Daoy (cell line): ENCODE data around the gene ADH1B. TPM values are rescaled to one million over a fixed set of nuclear protein-coding genes. Genes with fewer than 3 reads are reported as not detected.
"Not testable (repeated sequence)": the region's sequence is repeated elsewhere in the genome, so short reads cannot be mapped to it uniquely, and the experiment has no call there.

Source experiments
- DNase-seq: peaks from one replicate; pipeline ENCODE4 v3.0.0-alpha.2; 2015; ENCODE audit warnings: low read depth
- total RNA-seq: library from RNA; depleted of rRNA; stranded (reverse); fragments of >200 nt; shearing (Covaris generic); gene quantifications from 2 replicates; pipeline ENCODE4 v1.2.3, GENCODE V29; 2014

ADH1B gene
- total RNA-seq, 1 experiment from 2014 or later: not detected

GRCh38 chr4:99324361-99324760 is 3.2 kb upstream of the ADH1B start:
- no peak for DNase-seq

GRCh38 chr4:99323756-99324155 is 2.6 kb upstream of the ADH1B start:
- no peak for DNase-seq

- DNase-seq: not testable (repeated sequence)
Observed at GRCh38 chr4:99317811-99318210, 3.4 kb downstream of the ADH1B start.

GRCh38 chr4:99317354-99317753 is 3.8 kb downstream of the ADH1B start:
- no peak for DNase-seq

GRCh38 chr4:99315839-99316238 is 5.4 kb downstream of the ADH1B start:
- DNase-seq: no peak

GRCh38 chr4:99314211-99314610 is 7.0 kb downstream of the ADH1B start:
- no peak for DNase-seq

- DNase-seq: no peak
Observed at GRCh38 chr4:99310389-99310788, 10.8 kb downstream of the ADH1B start.

GRCh38 chr4:99305638-99306400 is 15.4 kb downstream of the ADH1B start:
- no peak for DNase-seq

- DNase-seq: no peak
Observed at GRCh38 chr4:99301376-99302164, 19.6 kb downstream of the ADH1B start.

GRCh38 chr4:99300934-99301333 is 20.3 kb downstream of the ADH1B start:
- peak; percentile 5 for DNase-seq

GRCh38 chr4:99293357-99293756 is 27.8 kb downstream of the ADH1B start:
- DNase-seq: no peak

GRCh38 chr4:99290848-99291786 is 30.1 kb downstream of the ADH1B start, which contains the start of gene ADH1A:
Gene ADH1A, minus strand, starts transcription at chr4:99290985. Its CDS starts 71 bp downstream, at chr4:99290914.
- DNase-seq: no peak

- no peak for DNase-seq
Observed at GRCh38 chr4:99285387-99285786, 35.8 kb downstream of the ADH1B start.

- no peak for DNase-seq
Observed at GRCh38 chr4:99282731-99283130, 38.5 kb downstream of the ADH1B start.

- no peak for DNase-seq
Observed at GRCh38 chr4:99281261-99281660, 39.9 kb downstream of the ADH1B start.

GRCh38 chr4:99276417-99276816 is 44.8 kb downstream of the ADH1B start:
- DNase-seq: no peak

GRCh38 chr4:99275885-99276284 is 45.3 kb downstream of the ADH1B start:
- DNase-seq: no peak

GRCh38 chr4:99275050-99275449 is 46.2 kb downstream of the ADH1B start:
- DNase-seq: no peak

- DNase-seq: no peak
Observed at GRCh38 chr4:99273704-99274103, 47.5 kb downstream of the ADH1B start.

GRCh38 chr4:99264927-99265326 is 56.3 kb downstream of the ADH1B start:
- DNase-seq: no peak
